Measurements from ENCODE around the gene PIK3R1.
"Not testable (repeated sequence)": the region's sequence is repeated elsewhere in the genome, so short reads cannot be mapped to it uniquely, and the experiment has no call there.

Gene PIK3R1

GRCh38 chr5:68193481-68194036 is 22.0 kb upstream of the PIK3R1 start:
- no peak for DNase-seq (ENCODE audit: low spot score)

- DNase-seq (ENCODE audit: low spot score), result no peak
These were observed 21.2 kb upstream of the PIK3R1 start for GRCh38 chr5:68194386-68194785.

GRCh38 chr5:68195137-68195536 is 20.4 kb upstream of the PIK3R1 start:
- no peak for DNase-seq (ENCODE audit: low spot score)

GRCh38 chr5:68196876-68197275 is 18.7 kb upstream of the PIK3R1 start:
- DNase-seq (ENCODE audit: low spot score), result peak; percentile 62

- no peak for DNase-seq (ENCODE audit: low spot score)
These were observed 15.3 kb upstream of the PIK3R1 start for GRCh38 chr5:68200288-68200687.

GRCh38 chr5:68210654-68211053 is 4.9 kb upstream of the PIK3R1 start:
- DNase-seq (ENCODE audit: low spot score), result not testable (repeated sequence)

GRCh38 chr5:68214482-68215207 is 911 bp upstream of the PIK3R1 start:
- DNase-seq (ENCODE audit: low spot score), result peak; percentile 20

GRCh38 chr5:68215898-68216244 is 315 bp downstream of the PIK3R1 start:
- no peak for DNase-seq (ENCODE audit: low spot score)

- DNase-seq (ENCODE audit: low spot score), result peak; percentile 75
These were observed 890 bp downstream of the PIK3R1 start for GRCh38 chr5:68216245-68217046.

GRCh38 chr5:68217047-68217355 is 1.4 kb downstream of the PIK3R1 start:
- DNase-seq (ENCODE audit: low spot score), result no peak

- DNase-seq (ENCODE audit: low spot score), result no peak
These were observed 2.0 kb downstream of the PIK3R1 start for GRCh38 chr5:68217528-68217927.

- no peak for DNase-seq (ENCODE audit: low spot score)
These were observed 3.7 kb downstream of the PIK3R1 start for GRCh38 chr5:68219161-68219816.

- no peak for DNase-seq (ENCODE audit: low spot score)
These were observed 4.7 kb downstream of the PIK3R1 start for GRCh38 chr5:68220260-68220659.

GRCh38 chr5:68220914-68221313 is 5.4 kb downstream of the PIK3R1 start:
- DNase-seq (ENCODE audit: low spot score), result no peak

GRCh38 chr5:68221488-68221887 is 5.9 kb downstream of the PIK3R1 start:
- no peak for DNase-seq (ENCODE audit: low spot score)

- DNase-seq (ENCODE audit: low spot score), result no peak
These were observed 6.8 kb downstream of the PIK3R1 start for GRCh38 chr5:68222310-68222709.

GRCh38 chr5:68222824-68223354 is 7.3 kb downstream of the PIK3R1 start:
- no peak for DNase-seq (ENCODE audit: low spot score)

- no peak for DNase-seq (ENCODE audit: low spot score)
These were observed 8.3 kb downstream of the PIK3R1 start for GRCh38 chr5:68223904-68224303.

GRCh38 chr5:68224509-68225187 is 9.1 kb downstream of the PIK3R1 start:
- DNase-seq (ENCODE audit: low spot score), result no peak

- no peak for DNase-seq (ENCODE audit: low spot score)
These were observed 9.8 kb downstream of the PIK3R1 start for GRCh38 chr5:68225188-68225910.

- DNase-seq (ENCODE audit: low spot score), result no peak
These were observed 10.5 kb downstream of the PIK3R1 start for GRCh38 chr5:68225911-68226545.

Data from NAMALWA (cell line).